ENCODE measurements around the gene GRAMD1B.

The GRAMD1B gene

GRCh38 chr11:123573286-123573685 lies 143.2 kb downstream of the GRAMD1B start:
- no peak overlapping the region for H3K4ac ChIP-seq (ENCODE audit: low read depth, low read length)
- H3K4me3 ChIP-seq (ENCODE audit: low read depth, low read length) = no peak overlapping the region
- H3K14ac ChIP-seq (ENCODE audit: low read length) = no peak overlapping the region
- H2BK5ac ChIP-seq (ENCODE audit: low read depth, low read length, poor library complexity) = no peak overlapping the region
- no peak overlapping the region for H4K8ac ChIP-seq (ENCODE audit: low read depth, low read length)
- no peak overlapping the region for H2BK12ac ChIP-seq (ENCODE audit: low read length)
- no peaks in the 10 kb centered on the region for H3K9me3 ChIP-seq (ENCODE audit: insufficient read depth, low read depth, low read length)
- no peak overlapping the region for H2AK5ac ChIP-seq (ENCODE audit: low read length)
- H3K23ac ChIP-seq (ENCODE audit: low read length) = no peak overlapping the region
- no peak overlapping the region for H2AFZ ChIP-seq (ENCODE audit: insufficient read depth, low read length, poor library complexity)
- no peak overlapping the region for H3K9ac ChIP-seq (ENCODE audit: low read length)
- no peak overlapping the region for H4K12ac ChIP-seq (ENCODE audit: low read depth, low read length)
- no peaks in the 10 kb centered on the region for H3K27me3 ChIP-seq (ENCODE audit: insufficient read depth, low read length)
- no peak overlapping the region for H3K18ac ChIP-seq (ENCODE audit: low read length)
- no peaks in the 10 kb centered on the region for H3K36me3 ChIP-seq (ENCODE audit: control insufficient read depth in 1 of 2, insufficient read depth in 2 of 2, low read length in 2 of 2)
- H3K79me2 ChIP-seq (ENCODE audit: control insufficient read depth, insufficient read depth, low read length, poor library complexity) = no peaks in the 10 kb centered on the region
- H3K79me1 ChIP-seq (ENCODE audit: low read length) = no peaks in the 10 kb centered on the region
- H3K27ac ChIP-seq (ENCODE audit: low read depth, low read length) = no peak overlapping the region
- H4K91ac ChIP-seq (ENCODE audit: low read depth, low read length) = no peak overlapping the region
- no peak for DNase-seq
- WGBS (ENCODE audit: extremely low coverage, insufficient coverage, insufficient read length) = no CpG with 5 or more reads among the region's 2 CpGs
- H3K4me2 ChIP-seq (ENCODE audit: low read length) = no peak overlapping the region
- no peaks in the 10 kb centered on the region for H3K4me1 ChIP-seq (ENCODE audit: control insufficient read depth in 1 of 2, insufficient read depth in 2 of 2, low read length in 2 of 2)
- H2BK120ac ChIP-seq (ENCODE audit: insufficient read depth, low read length, poor library complexity) = no peak overlapping the region

- no peak overlapping the region for H3K27ac ChIP-seq (ENCODE audit: low read depth, low read length)
- no peaks in the 10 kb centered on the region for H3K4me1 ChIP-seq (ENCODE audit: control insufficient read depth in 1 of 2, insufficient read depth in 2 of 2, low read length in 2 of 2)
- H2BK5ac ChIP-seq (ENCODE audit: low read depth, low read length, poor library complexity) = no peak overlapping the region
- no peak overlapping the region for H3K4me3 ChIP-seq (ENCODE audit: low read depth, low read length)
- H4K91ac ChIP-seq (ENCODE audit: low read depth, low read length) = no peak overlapping the region
- DNase-seq = no peak
- H3K23ac ChIP-seq (ENCODE audit: low read length) = no peak overlapping the region
- H3K9me3 ChIP-seq (ENCODE audit: insufficient read depth, low read depth, low read length) = no peaks in the 10 kb centered on the region
- no peaks in the 10 kb centered on the region for H3K79me2 ChIP-seq (ENCODE audit: control insufficient read depth, insufficient read depth, low read length, poor library complexity)
- no peaks in the 10 kb centered on the region for H3K79me1 ChIP-seq (ENCODE audit: low read length)
- H3K4me2 ChIP-seq (ENCODE audit: low read length) = no peak overlapping the region
- H3K18ac ChIP-seq (ENCODE audit: low read length) = no peak overlapping the region
- H3K4ac ChIP-seq (ENCODE audit: low read depth, low read length) = no peak overlapping the region
- H3K36me3 ChIP-seq (ENCODE audit: control insufficient read depth in 1 of 2, insufficient read depth in 2 of 2, low read length in 2 of 2) = no peaks in the 10 kb centered on the region
- no peak overlapping the region for H3K14ac ChIP-seq (ENCODE audit: low read length)
- H3K9ac ChIP-seq (ENCODE audit: low read length) = no peak overlapping the region
- no peak overlapping the region for H2BK12ac ChIP-seq (ENCODE audit: low read length)
- H4K8ac ChIP-seq (ENCODE audit: low read depth, low read length) = no peak overlapping the region
- H4K12ac ChIP-seq (ENCODE audit: low read depth, low read length) = no peak overlapping the region
- WGBS (ENCODE audit: extremely low coverage, insufficient coverage, insufficient read length) = no CpG with 5 or more reads among the region's 7 CpGs
- H2AK5ac ChIP-seq (ENCODE audit: low read length) = no peak overlapping the region
- no peak overlapping the region for H2BK120ac ChIP-seq (ENCODE audit: insufficient read depth, low read length, poor library complexity)
- no peaks in the 10 kb centered on the region for H3K27me3 ChIP-seq (ENCODE audit: insufficient read depth, low read length)
- H2AFZ ChIP-seq (ENCODE audit: insufficient read depth, low read length, poor library complexity) = no peak overlapping the region
Measured at GRCh38 chr11:123575441-123575840, 145.4 kb downstream of the GRAMD1B start.

GRCh38 chr11:123576082-123576481 lies 146.0 kb downstream of the GRAMD1B start:
- Histone ChIP-seq H2BK12ac (ENCODE audit: low read length) (no peak overlapping the region), H3K18ac (ENCODE audit: low read length) (no peak overlapping the region)
- WGBS (ENCODE audit: extremely low coverage, insufficient coverage, insufficient read length) = no CpG with 5 or more reads among the region's 3 CpGs

GRCh38 chr11:123576501-123576900 lies 146.4 kb downstream of the GRAMD1B start:
- H2AFZ ChIP-seq (ENCODE audit: insufficient read depth, low read length, poor library complexity) = no peak overlapping the region

More at GRCh38 chr11:123576082-123576481, 146.0 kb downstream of the GRAMD1B start:
- H3K4me3 ChIP-seq (ENCODE audit: low read depth, low read length) = no peak overlapping the region
- no peak overlapping the region for H3K4ac ChIP-seq (ENCODE audit: low read depth, low read length)
- no peak overlapping the region for H2AFZ ChIP-seq (ENCODE audit: insufficient read depth, low read length, poor library complexity)
- no peak overlapping the region for H2BK120ac ChIP-seq (ENCODE audit: insufficient read depth, low read length, poor library complexity)
- H3K4me1 ChIP-seq (ENCODE audit: control insufficient read depth in 1 of 2, insufficient read depth in 2 of 2, low read length in 2 of 2) = no peaks in the 10 kb centered on the region
- no peak overlapping the region for H3K14ac ChIP-seq (ENCODE audit: low read length)
- H3K27me3 ChIP-seq (ENCODE audit: insufficient read depth, low read length) = no peaks in the 10 kb centered on the region
- H4K12ac ChIP-seq (ENCODE audit: low read depth, low read length) = no peak overlapping the region
- no peak overlapping the region for H2BK5ac ChIP-seq (ENCODE audit: low read depth, low read length, poor library complexity)
- H3K79me1 ChIP-seq (ENCODE audit: low read length) = no peaks in the 10 kb centered on the region
- H3K36me3 ChIP-seq (ENCODE audit: control insufficient read depth in 1 of 2, insufficient read depth in 2 of 2, low read length in 2 of 2) = no peaks in the 10 kb centered on the region
- no peaks in the 10 kb centered on the region for H3K79me2 ChIP-seq (ENCODE audit: control insufficient read depth, insufficient read depth, low read length, poor library complexity)
- H3K27ac ChIP-seq (ENCODE audit: low read depth, low read length) = no peak overlapping the region
- no peak overlapping the region for H4K8ac ChIP-seq (ENCODE audit: low read depth, low read length)
- no peak for DNase-seq
- no peak overlapping the region for H2AK5ac ChIP-seq (ENCODE audit: low read length)
- H3K9ac ChIP-seq (ENCODE audit: low read length) = no peak overlapping the region
- no peak overlapping the region for H4K91ac ChIP-seq (ENCODE audit: low read depth, low read length)
- H3K4me2 ChIP-seq (ENCODE audit: low read length) = no peak overlapping the region
- H3K9me3 ChIP-seq (ENCODE audit: insufficient read depth, low read depth, low read length) = no peaks in the 10 kb centered on the region
- no peak overlapping the region for H3K23ac ChIP-seq (ENCODE audit: low read length)

More at GRCh38 chr11:123576501-123576900, 146.4 kb downstream of the GRAMD1B start:
- no peaks in the 10 kb centered on the region for H3K79me1 ChIP-seq (ENCODE audit: low read length)
- H3K23ac ChIP-seq (ENCODE audit: low read length) = no peak overlapping the region
- no peaks in the 10 kb centered on the region for H3K79me2 ChIP-seq (ENCODE audit: control insufficient read depth, insufficient read depth, low read length, poor library complexity)
- no peaks in the 10 kb centered on the region for H3K36me3 ChIP-seq (ENCODE audit: control insufficient read depth in 1 of 2, insufficient read depth in 2 of 2, low read length in 2 of 2)
- WGBS (ENCODE audit: extremely low coverage, insufficient coverage, insufficient read length) = no CpG with 5 or more reads among the region's 3 CpGs
- no peak overlapping the region for H2BK120ac ChIP-seq (ENCODE audit: insufficient read depth, low read length, poor library complexity)
- no peaks in the 10 kb centered on the region for H3K4me1 ChIP-seq (ENCODE audit: control insufficient read depth in 1 of 2, insufficient read depth in 2 of 2, low read length in 2 of 2)
- H3K4ac ChIP-seq (ENCODE audit: low read depth, low read length) = no peak overlapping the region
- H2AK5ac ChIP-seq (ENCODE audit: low read length) = no peak overlapping the region
- H3K14ac ChIP-seq (ENCODE audit: low read length) = no peak overlapping the region
- H4K8ac ChIP-seq (ENCODE audit: low read depth, low read length) = no peak overlapping the region
- H4K91ac ChIP-seq (ENCODE audit: low read depth, low read length) = no peak overlapping the region
- H2BK12ac ChIP-seq (ENCODE audit: low read length) = no peak overlapping the region
- no peak overlapping the region for H3K4me2 ChIP-seq (ENCODE audit: low read length)
- no peak for DNase-seq
- H3K27me3 ChIP-seq (ENCODE audit: insufficient read depth, low read length) = no peaks in the 10 kb centered on the region
- H4K12ac ChIP-seq (ENCODE audit: low read depth, low read length) = no peak overlapping the region
- no peak overlapping the region for H3K9ac ChIP-seq (ENCODE audit: low read length)
- H3K4me3 ChIP-seq (ENCODE audit: low read depth, low read length) = no peak overlapping the region
- H2BK5ac ChIP-seq (ENCODE audit: low read depth, low read length, poor library complexity) = no peak overlapping the region
- no peak overlapping the region for H3K18ac ChIP-seq (ENCODE audit: low read length)
- H3K9me3 ChIP-seq (ENCODE audit: insufficient read depth, low read depth, low read length) = no peaks in the 10 kb centered on the region
- H3K27ac ChIP-seq (ENCODE audit: low read depth, low read length) = no peak overlapping the region
